ENCODE results near the gene GSTP1. TPM values are rescaled to one million over a fixed set of nuclear protein-coding genes. Genes with fewer than 3 reads are reported as not detected.

The GSTP1 gene
- total and polyA plus RNA-seq, 2 of the 8 experiments (the other 6 are each of a cell fraction or from before 2014, with no cell fraction given): 1,454 to 3,329 TPM

- Histone ChIP-seq H3K4me1 (replicated peaks in 1 of 4; ENCODE audit: control insufficient read depth in 3 of 4, insufficient read depth in 4 of 4, low read length in 3 of 4) (peaks cover 13 to 36% (median 31%) of the 10 kb centered on the region in 4 experiments), H3K9ac (replicated peaks in 1 of 4; ENCODE audit: extremely low read depth in 1 of 4, low read depth in 3 of 4, low read length in 3 of 4) (no peak overlapping the region), H3K9me3 (ENCODE audit: insufficient read depth in 2 of 2, low read depth in 1 of 2, low read length in 1 of 2) (no peaks in the 10 kb centered on the region; a peak in 1 of 4 replicates), H3K23me2 (ENCODE audit: low read depth, low read length) (peaks cover 4% of the 10 kb centered on the region; the same call in 1 of the 2 replicates), H3K4ac (replicated peaks; ENCODE audit: insufficient read length, low read depth, low read length) (no peak overlapping the region), H3K23ac (ENCODE audit: insufficient read length) (no peak overlapping the region), H3K14ac (ENCODE audit: insufficient read length) (no peak overlapping the region), H4K91ac (replicated peaks; ENCODE audit: insufficient read length, low read length) (peak overlapping the region; percentile 40), H4K5ac (ENCODE audit: insufficient read length, low read depth, low read length) (no peak overlapping the region), H2BK12ac (ENCODE audit: low read depth, low read length) (peak overlapping the region; percentile 50; the same call in 1 of the 2 replicates), H3K36me3 (ENCODE audit: control insufficient read depth in 2 of 4, insufficient read depth in 4 of 4, low read length in 3 of 4) (peaks cover 5 to 19% (median 10%) of the 10 kb centered on the region in 4 experiments; a peak in 7 of 8 replicates), H3K79me2 (ENCODE audit: control insufficient read depth in 1 of 2, insufficient read depth in 2 of 2, low read length in 2 of 2) (no peaks in the 10 kb centered on the region), H2BK15ac (ENCODE audit: low read length) (peak overlapping the region; percentile 72; the same call in 1 of the 2 replicates), H2BK5ac (ENCODE audit: low read depth, low read length) (peak overlapping the region; percentile 60; the same call in 1 of the 2 replicates), H3K27ac (ENCODE audit: low read depth, low read length) (no peak overlapping the region), H2BK120ac (replicated peaks; ENCODE audit: low read depth, low read length) (no peak overlapping the region), H2AFZ (ENCODE audit: low read length) (no peak overlapping the region), H3K79me1 (ENCODE audit: low read depth, low read length) (no peaks in the 10 kb centered on the region), H3K27me3 (replicated peaks in 1 of 4; ENCODE audit: control insufficient read depth in 3 of 4, extremely low read depth in 1 of 4, insufficient read depth in 3 of 4, low read length in 3 of 4) (peaks cover 0 to 10% (median 5%) of the 10 kb centered on the region in 4 experiments; a peak in 6 of 7 replicates), H2AK5ac (ENCODE audit: low read depth, low read length) (0 out of 2 replicates have a peak overlapping the region, but pooled peaks have one; percentile 86), H3K4me3 (ENCODE audit: extremely low read depth in 1 of 4, insufficient read depth in 2 of 4, low read depth in 3 of 4, low read length in 4 of 4) (peak overlapping the region in 1 of 4 experiments; percentile 18; a peak in 1 of 8 replicates), H4K20me1 (replicated peaks in 1 of 2; ENCODE audit: control insufficient read depth in 1 of 2, insufficient read depth in 2 of 2, low read length in 2 of 2) (peaks cover 0 to 6% of the 10 kb centered on the region in 2 experiments), H3K56ac (replicated peaks; ENCODE audit: insufficient read length, low read depth, low read length) (no peak overlapping the region), H3K18ac (ENCODE audit: extremely low read depth, low read length) (no peak overlapping the region; the same call in none of the 2 replicates), H2BK20ac (ENCODE audit: low read length) (no peak overlapping the region), H3K4me2 (ENCODE audit: insufficient read depth in 1 of 2, low read depth in 2 of 2, low read length in 2 of 2) (peak overlapping the region; percentile 15 to 57; a peak in 3 of 4 replicates), H4K8ac (ENCODE audit: extremely low read depth, insufficient read depth, low read length) (no peak overlapping the region; the same call in 1 of the 2 replicates)
- FAIRE-seq (no peak), DNase-seq (ENCODE audit: low read depth in 1 of 2, low spot score in 2 of 2) (peak in 1 of 2 experiments; percentile 93)
- WGBS, 2 experiments (ENCODE audit: extremely low coverage in 1 of 2, insufficient coverage in 1 of 2, insufficient read length in 1 of 2, insufficient replicate concordance in 2 of 2, low coverage in 1 of 2, low lambda C conversion rate in 2 of 2, missing lambda C conversion rate in 1 of 2): 46% methylated on average over 22 of the region's 23 CpGs; no CpG with 5 or more reads in 1 of the 2 experiments
- ChIA-PET CTCF (ENCODE audit: partially characterized antibody) (interaction anchor here (0.6 to 7.3 kb wide), 37 partner anchors 8 to 116 kb away, joined by 3 to 117 read pairs (median 3); partner anchors contain the start of genes GSTP1 and NUDT8), POLR2A (ENCODE audit: partially characterized antibody) (interaction anchor here (0.6 to 10.7 kb wide), 7 partner anchors 9 to 356 kb away, joined by 3 to 194 read pairs (median 5); partner anchors contain the start of genes GSTP1 and NUDT8)
- TF ChIP-seq, protein P1, sequence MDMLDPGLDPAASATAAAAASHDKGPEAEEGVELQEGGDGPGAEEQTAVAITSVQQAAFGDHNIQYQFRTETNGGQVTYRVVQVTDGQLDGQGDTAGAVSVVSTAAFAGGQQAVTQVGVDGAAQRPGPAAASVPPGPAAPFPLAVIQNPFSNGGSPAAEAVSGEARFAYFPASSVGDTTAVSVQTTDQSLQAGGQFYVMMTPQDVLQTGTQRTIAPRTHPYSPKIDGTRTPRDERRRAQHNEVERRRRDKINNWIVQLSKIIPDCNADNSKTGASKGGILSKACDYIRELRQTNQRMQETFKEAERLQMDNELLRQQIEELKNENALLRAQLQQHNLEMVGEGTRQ (IDR thresholded peaks at IDR 0.05; ENCODE audit: low read length): no peak
- 0 out of 2 replicates have a peak, but pooled peaks have one; percentile 11 for TF ChIP-seq MAX (IDR thresholded peaks at IDR 0.05)
- TF ChIP-seq SAP30 (IDR thresholded peaks at IDR 0.05; ENCODE audit: insufficient read depth, insufficient replicate concordance, low read length): no peak
- TF ChIP-seq JUN (IDR thresholded peaks at IDR 0.05; ENCODE audit: low read depth, low read length): 0 out of 2 replicates have a peak, but pooled peaks have one; percentile 21
- TF ChIP-seq ATF3 (IDR thresholded peaks at IDR 0.05; ENCODE audit: insufficient read depth, low read depth, low read length): no peak
- TF ChIP-seq ASH2L (IDR thresholded peaks at IDR 0.05; ENCODE audit: low read length): no peak
- TF ChIP-seq SP4 (IDR thresholded peaks at IDR 0.05; ENCODE audit: low read length): no peak
These were observed 30.5 kb downstream of the GSTP1 start for GRCh38 chr11:67613960-67614715.
